Smooth muscle cell (in vitro differentiated cells): ENCODE measurements around the gene MYBPC2. TPM values are rescaled to one million over a fixed set of nuclear protein-coding genes. Genes with fewer than 3 reads are reported as not detected.

Source experiments
- DNase-seq: peaks from one replicate; lab custom pipeline; 2025; ENCODE audit not compliant: unreplicated experiment; lab: John Stamatoyannopoulos, UW
- H2AFZ ChIP-seq: fragments of 200-600 bp; sonication (generic); 2 replicates; pipeline ENCODE4 v1.6.0; 2016; ENCODE audit warnings: antibody characterized with exemption, low read depth, mild to moderate bottlenecking
- H3F3A ChIP-seq: fragments of 200-600 bp; sonication (generic); 2 replicates; pipeline ENCODE4 v1.6.0; 2017; ENCODE audit warnings: antibody characterized with exemption, low read depth
- H3K27ac ChIP-seq: fragments of 200-600 bp; sonication (generic); 2 replicates; pipeline ENCODE4 v1.5.1; 2016; ENCODE audit warnings: low read depth, mild to moderate bottlenecking
- H3K27me3 ChIP-seq: fragments of 200-600 bp; sonication (generic); 2 replicates; pipeline ENCODE4 v1.6.1; 2016; ENCODE audit warnings: low read depth, mild to moderate bottlenecking
- H3K36me3 ChIP-seq: fragments of 200-600 bp; sonication (generic); 2 replicates; pipeline ENCODE4 v1.5.1; 2016; ENCODE audit warnings: low read depth
- H3K4me1 ChIP-seq: fragments of 200-600 bp; sonication (generic); 2 replicates; pipeline ENCODE4 v1.5.1; 2016; ENCODE audit warnings: low read depth
- H3K4me2 ChIP-seq: fragments of 200-600 bp; sonication (generic); 2 replicates; pipeline ENCODE4 v1.6.0; 2016; ENCODE audit warnings: mild to moderate bottlenecking
- H3K4me3 ChIP-seq: fragments of 200-600 bp; sonication (generic); 2 replicates; pipeline ENCODE4 v1.5.1; 2016; ENCODE audit warnings: mild to moderate bottlenecking
- H3K79me2 ChIP-seq: fragments of 200-600 bp; sonication (generic); 2 replicates; pipeline ENCODE4 v1.6.0; 2016; ENCODE audit warnings: low read depth, mild to moderate bottlenecking
- H3K9ac ChIP-seq: fragments of 200-600 bp; sonication (generic); 2 replicates; pipeline ENCODE4 v1.6.0; 2016; ENCODE audit warnings: low read depth
- H3K9me3 ChIP-seq: fragments of 200-600 bp; sonication (generic); replicated peaks from 2 replicates; pipeline ENCODE4 v1.5.1; 2016; ENCODE audit warnings: low read depth
- H4K20me1 ChIP-seq: fragments of 200-600 bp; sonication (generic); 2 replicates; pipeline ENCODE4 v1.6.0; 2016; ENCODE audit warnings: low read depth
- CTCF ChIP-seq: fragments of 200-600 bp; sonication (generic); IDR thresholded peaks from 2 replicates; pipeline ENCODE4 v1.5.1; 2017; ENCODE audit warnings: borderline replicate concordance, mild to moderate bottlenecking, antibody characterized with exemption; ENCODE audit not compliant: insufficient read depth, poor library complexity, severe bottlenecking
- WGBS: methylation state at CpG from one replicate; pipeline ENCODE4 v1.1.7; 2016; ENCODE audit warnings: low lambda C conversion rate; 5-methylcytosine and 5-hydroxymethylcytosine counted together
- polyA plus RNA-seq: library from polyadenylated mRNA; unstranded; fragments of >200 nt; fragmentation: Nextera tagmentation; extraction: Ambion mirVana; gene quantifications from 2 replicates; pipeline ENCODE4 v1.2.1, GENCODE V29; 2016
- total RNA-seq: library from RNA; depleted of rRNA; stranded (reverse); fragments of >200 nt; gene quantifications from 2 replicates; pipeline ENCODE4 v1.2.3, GENCODE V29; 2014

The MYBPC2 gene
- total and polyA plus RNA-seq, 2 experiments from 2014 or later: not detected

- Histone ChIP-seq H3K4me1 (peaks cover 4% of the 10 kb centered on the region), H3K9me3 (no peaks in the 10 kb centered on the region), H3K4me2 (no peak within 1 kb of the TSS), H3K27ac (no peak within 1 kb of the TSS), H3K9ac (no peak within 1 kb of the TSS), H3F3A (no peaks in the 10 kb centered on the region), H3K4me3 (no peak within 1 kb of the TSS), H3K27me3 (no peaks in the 10 kb centered on the region), H3K36me3 (no peaks in the 10 kb centered on the region), H2AFZ (no peak within 1 kb of the TSS), H4K20me1 (no peaks in the 10 kb centered on the region), H3K79me2 (no peaks in the 10 kb centered on the region)
- 73% methylated on average over 10 of the region's 22 CpGs for WGBS
- no peak for DNase-seq
- TF ChIP-seq CTCF: no peak
Measured at GRCh38 chr19:50513746-50514345, 81.2 kb downstream of the MYBPC2 start, which contains the start of gene ASPDH. ASPDH (minus strand) TSS chr19:50513913; CDS start chr19:50513823, 90 bp downstream.

- no peak for TF ChIP-seq CTCF
- Histone ChIP-seq H3K27ac (no peak overlapping the region), H3K79me2 (no peaks in the 10 kb centered on the region), H3K9ac (no peak overlapping the region), H2AFZ (no peak overlapping the region), H3K27me3 (no peaks in the 10 kb centered on the region), H3K4me3 (no peak overlapping the region), H3K9me3 (no peaks in the 10 kb centered on the region), H3K4me2 (no peak overlapping the region), H3F3A (no peaks in the 10 kb centered on the region), H4K20me1 (no peaks in the 10 kb centered on the region), H3K36me3 (no peaks in the 10 kb centered on the region), H3K4me1 (peaks cover 4% of the 10 kb centered on the region)
- 88% methylated on average over 30 of the region's 38 CpGs for WGBS
- no peak for DNase-seq
Measured at GRCh38 chr19:50514346-50515167, 81.9 kb downstream of the MYBPC2 start.

- H3K27me3 ChIP-seq: no peaks in the 10 kb centered on the region
- H3K27ac ChIP-seq: no peak overlapping the region
- H3K4me3 ChIP-seq: no peak overlapping the region
- no peaks in the 10 kb centered on the region for H4K20me1 ChIP-seq
- 75% methylated on average over 4 of the region's 11 CpGs for WGBS
- no peak for TF ChIP-seq CTCF
- H2AFZ ChIP-seq: no peak overlapping the region
- no peaks in the 10 kb centered on the region for H3F3A ChIP-seq
- H3K36me3 ChIP-seq: no peaks in the 10 kb centered on the region
- H3K4me2 ChIP-seq: no peak overlapping the region
- DNase-seq: no peak
- H3K9me3 ChIP-seq: no peaks in the 10 kb centered on the region
- peaks cover 2% of the 10 kb centered on the region for H3K4me1 ChIP-seq
- no peaks in the 10 kb centered on the region for H3K79me2 ChIP-seq
- no peak overlapping the region for H3K9ac ChIP-seq
Measured at GRCh38 chr19:50515168-50515561, 82.5 kb downstream of the MYBPC2 start.

Other genes with a start within 250 kb of the MYBPC2 start
- gene MYH14, start 229.3 kb upstream of the MYBPC2 start, total RNA-seq: 30.6 and 44.9 TPM in 2 replicates
- gene MYH14, start 229.3 kb upstream of the MYBPC2 start, polyA plus RNA-seq: 7.5 and 27.6 TPM in 2 replicates
- 0.54 and 1.4 TPM in 2 replicates for gene KCNC3, start 103.5 kb upstream of the MYBPC2 start, total RNA-seq
- gene KCNC3, start 103.5 kb upstream of the MYBPC2 start, polyA plus RNA-seq: 0.46 and 1.3 TPM in 2 replicates
- gene NAPSA, start 67.3 kb upstream of the MYBPC2 start, total RNA-seq: 0.27 and 0.72 TPM in 2 replicates
- gene NAPSA, start 67.3 kb upstream of the MYBPC2 start, polyA plus RNA-seq: 0.65 and 2.1 TPM in 2 replicates
- gene NR1H2, start 56.4 kb upstream of the MYBPC2 start, total RNA-seq: 39.5 and 48.3 TPM in 2 replicates
- gene NR1H2, start 56.4 kb upstream of the MYBPC2 start, polyA plus RNA-seq: 69.7 and 85.7 TPM in 2 replicates
- 14.9 and 16.0 TPM in 2 replicates for gene POLD1, start 48.5 kb upstream of the MYBPC2 start, total RNA-seq
- gene POLD1, start 48.5 kb upstream of the MYBPC2 start, polyA plus RNA-seq: 37.6 and 41.6 TPM in 2 replicates
- not detected in 2 replicates for gene SPIB, start 14.0 kb upstream of the MYBPC2 start, total RNA-seq
- gene SPIB, start 14.0 kb upstream of the MYBPC2 start, polyA plus RNA-seq: 0.17 TPM in 1 of 2 replicates, not detected in the other
- gene EMC10, start 43.6 kb downstream of the MYBPC2 start, total RNA-seq: 49.0 and 51.7 TPM in 2 replicates
- gene EMC10, start 43.6 kb downstream of the MYBPC2 start, polyA plus RNA-seq: 18.0 and 22.0 TPM in 2 replicates
- gene GARIN5A, start 44.0 kb downstream of the MYBPC2 start, total RNA-seq: 1.7 and 4.1 TPM in 2 replicates
- 2.1 and 3.7 TPM in 2 replicates for gene GARIN5A, start 44.0 kb downstream of the MYBPC2 start, polyA plus RNA-seq
- gene JOSD2, start 78.3 kb downstream of the MYBPC2 start, total RNA-seq: 17.1 and 32.0 TPM in 2 replicates
- 77.6 and 85.1 TPM in 2 replicates for gene JOSD2, start 78.3 kb downstream of the MYBPC2 start, polyA plus RNA-seq
- gene ASPDH, start 81.0 kb downstream of the MYBPC2 start, total RNA-seq: not detected in 2 replicates
- 0.89 TPM in 1 of 2 replicates, not detected in the other for gene ASPDH, start 81.0 kb downstream of the MYBPC2 start, polyA plus RNA-seq
- gene LRRC4B, start 135.5 kb downstream of the MYBPC2 start, total RNA-seq: 8.6 and 10.1 TPM in 2 replicates
- 1.7 and 2.2 TPM in 2 replicates for gene LRRC4B, start 135.5 kb downstream of the MYBPC2 start, polyA plus RNA-seq
- 0.13 and 0.63 TPM in 2 replicates for gene SYT3, start 207.0 kb downstream of the MYBPC2 start, total RNA-seq
- gene SYT3, start 207.0 kb downstream of the MYBPC2 start, polyA plus RNA-seq: 0.54 and 1.8 TPM in 2 replicates
- 1.6 and 1.7 TPM in 2 replicates for gene C19orf81, start 216.6 kb downstream of the MYBPC2 start, total RNA-seq
- gene C19orf81, start 216.6 kb downstream of the MYBPC2 start, polyA plus RNA-seq: 12.8 and 13.5 TPM in 2 replicates